IMR-90 (cell line): Measurements from ENCODE around the gene GRAMD1A. TPM values are rescaled to one million over a fixed set of nuclear protein-coding genes. Genes with fewer than 3 reads are reported as not detected.

Experiments
- ATAC-seq: fragments of 200-7000 bp; cut with Tn5 transposase; 2 replicates; pipeline ENCODE4 v1.9.1; 2020; ENCODE audit warnings: low read depth, mild to moderate bottlenecking, moderate library complexity
- BruUV-seq: library from RNA; stranded (reverse); fragments of 400-500 nt; replicated peaks from 2 replicates; lab custom pipeline; 2021; lab: Mats Ljungman, UMichigan
- CTCF ChIA-PET: fragments of 300-600 bp; formaldehyde crosslinking; extraction: SDS; loops from one replicate; lab custom pipeline; 2021; ENCODE audit warnings: antibody characterized with exemption; lab: Yijun Ruan, JAX
- POLR2A ChIA-PET: fragments of 300-600 bp; sonication (Branson Sonifier 250); formaldehyde crosslinking; loops from one replicate; lab custom pipeline; 2022; ENCODE audit warnings: antibody characterized with exemption; ENCODE audit not compliant: unreplicated experiment; lab: Charles Lee
- DNase-seq: peaks from one replicate; pipeline ENCODE4 v3.0.0; 2013
- H2AFZ ChIP-seq: replicated peaks from 2 replicates; pipeline ENCODE3; 2013; ENCODE audit warnings: low read length, mild to moderate bottlenecking; ENCODE audit not compliant: poor library complexity
- H2AK5ac ChIP-seq: 2 replicates; pipeline ENCODE4 v1.6.1; 2013; ENCODE audit warnings: low read depth, low read length, inconsistent platforms
- H2AK9ac ChIP-seq: replicated peaks from 2 replicates; pipeline ENCODE3; 2013; ENCODE audit warnings: mild to moderate bottlenecking, low read depth, low read length, moderate library complexity; ENCODE audit not compliant: poor library complexity
- H2BK120ac ChIP-seq: 2 replicates; pipeline ENCODE4 v1.6.1; 2013; ENCODE audit warnings: low read depth, low read length, inconsistent platforms
- H2BK15ac ChIP-seq: 3 replicates; pipeline ENCODE4 v1.6.1; 2013; ENCODE audit warnings: low read depth, low read length, inconsistent platforms
- H2BK20ac ChIP-seq: 2 replicates; pipeline ENCODE4 v1.6.1; 2013; ENCODE audit warnings: low read depth, mild to moderate bottlenecking, inconsistent platforms, low read length, moderate library complexity
- H2BK5ac ChIP-seq: 2 replicates; pipeline ENCODE4 v1.6.1; 2013; ENCODE audit warnings: mild to moderate bottlenecking, low read depth, low read length, inconsistent platforms; ENCODE audit not compliant: poor library complexity, severe bottlenecking
- H3K14ac ChIP-seq: replicated peaks from 2 replicates; pipeline ENCODE4 v1.6.1; 2013; ENCODE audit warnings: low read depth, low read length, inconsistent platforms
- H3K18ac ChIP-seq: 2 replicates; pipeline ENCODE4 v1.6.1; 2013; ENCODE audit warnings: low read depth, low read length, control low read depth
- H3K23ac ChIP-seq: 2 replicates; pipeline ENCODE4 v1.6.1; 2013; ENCODE audit warnings: low read depth, low read length, inconsistent platforms
- H3K27ac ChIP-seq: 2 replicates; pipeline ENCODE4 v1.5.1; 2013; ENCODE audit warnings: mild to moderate bottlenecking, control low read depth, low read length; ENCODE audit not compliant: insufficient read depth
- H3K27me3 ChIP-seq: 2 replicates; pipeline ENCODE4 v1.6.1; 2013; ENCODE audit warnings: low read length; ENCODE audit not compliant: control insufficient read depth, insufficient read depth
- H3K36me3 ChIP-seq: 2 replicates; pipeline ENCODE4 v1.6.1; 2013; ENCODE audit warnings: low read length, mixed read lengths; ENCODE audit not compliant: control insufficient read depth, insufficient read depth
- H3K4ac ChIP-seq: 2 replicates; pipeline ENCODE4 v1.6.1; 2013; ENCODE audit warnings: low read depth, low read length, inconsistent platforms
- H3K4me1 ChIP-seq: 2 replicates; pipeline ENCODE4 v1.6.1; 2013; ENCODE audit warnings: low read length, mixed read lengths; ENCODE audit not compliant: control insufficient read depth, insufficient read depth
- H3K4me2 ChIP-seq: 2 replicates; pipeline ENCODE4 v1.6.1; 2013; ENCODE audit warnings: low read depth, mild to moderate bottlenecking, control low read depth, low read length, moderate library complexity
- H3K4me3 ChIP-seq: 2 replicates; pipeline ENCODE4 v1.5.1; 2013; ENCODE audit warnings: low read depth, mild to moderate bottlenecking, control low read depth, low read length, moderate library complexity; ENCODE audit not compliant: insufficient read depth
- H3K56ac ChIP-seq: 2 replicates; pipeline ENCODE4 v1.6.1; 2013; ENCODE audit warnings: low read length, inconsistent platforms; ENCODE audit not compliant: insufficient read depth; ENCODE audit errors: extremely low read depth
- H3K79me1 ChIP-seq, 2 experiments: 2 replicates each; pipeline ENCODE4 v1.6.1; 2013; ENCODE audit warnings: low read length in 2 of 2, inconsistent platforms in 1 of 2, low read depth in 1 of 2
- H3K9ac ChIP-seq: 2 replicates; pipeline ENCODE4 v1.6.1; 2013; ENCODE audit warnings: low read depth, low read length, control low read depth
- H3K9me1 ChIP-seq: 2 replicates; pipeline ENCODE4 v1.6.1; 2013; ENCODE audit warnings: low read length, inconsistent platforms; ENCODE audit not compliant: insufficient read depth
- H3K9me3 ChIP-seq: 2 replicates; pipeline ENCODE4 v1.6.1; 2013; ENCODE audit warnings: low read length; ENCODE audit not compliant: control insufficient read depth, insufficient read depth
- H4K20me1 ChIP-seq: 2 replicates; pipeline ENCODE4 v1.6.1; 2013; ENCODE audit warnings: low read length, inconsistent platforms; ENCODE audit not compliant: insufficient read depth
- H4K5ac ChIP-seq: 2 replicates; pipeline ENCODE4 v1.6.1; 2013; ENCODE audit warnings: mild to moderate bottlenecking, low read depth, low read length, control low read depth
- H4K8ac ChIP-seq, 2 experiments: 2 replicates each; pipeline ENCODE4 v1.6.1; 2013; ENCODE audit warnings: low read depth in 2 of 2, low read length in 2 of 2, control low read depth in 1 of 2, inconsistent platforms in 1 of 2
- H4K91ac ChIP-seq: 2 replicates; pipeline ENCODE4 v1.6.1; 2013; ENCODE audit warnings: low read depth, low read length, inconsistent platforms; ENCODE audit not compliant: insufficient read depth
- BHLHE40 ChIP-seq: fragments of 150-350 bp; IDR thresholded peaks from 2 replicates; pipeline ENCODE4 v1.6.1; 2016; ENCODE audit warnings: mild to moderate bottlenecking, low read depth, low read length
- CEBPB ChIP-seq: IDR thresholded peaks from 2 replicates; pipeline ENCODE4 v1.6.1; 2012; ENCODE audit warnings: low read depth, low read length, improper control_type of control experiment
- CHD1 ChIP-seq: IDR thresholded peaks from 2 replicates; pipeline ENCODE4 v1.6.1; 2012; ENCODE audit warnings: low read depth, low read length, improper control_type of control experiment
- CTCF ChIP-seq: conservative IDR thresholded peaks from 2 replicates; pipeline ENCODE4 v1.5.1; 2012; ENCODE audit warnings: mild to moderate bottlenecking, low read depth, low read length, improper control_type of control experiment
- ELK1 ChIP-seq: fragments of 150-350 bp; IDR thresholded peaks from 2 replicates; pipeline ENCODE4 v1.6.1; 2016; ENCODE audit warnings: low read depth, mild to moderate bottlenecking, low read length, moderate library complexity, borderline replicate concordance
- FOS ChIP-seq: fragments of 150-350 bp; IDR thresholded peaks from 2 replicates; pipeline ENCODE4 v1.6.1; 2016; ENCODE audit warnings: low read depth, low read length
- MAFK ChIP-seq: IDR thresholded peaks from 2 replicates; pipeline ENCODE4 v1.6.1; 2012; ENCODE audit warnings: low read depth, low read length, improper control_type of control experiment
- SMC3 ChIP-seq: fragments of 150-350 bp; IDR thresholded peaks from 2 replicates; pipeline ENCODE4 v1.6.1; 2016; ENCODE audit warnings: low read depth, mild to moderate bottlenecking, antibody characterized with exemption, low read length, moderate library complexity
- USF2 ChIP-seq: fragments of 150-350 bp; IDR thresholded peaks from 2 replicates; pipeline ENCODE4 v1.6.1; 2017; ENCODE audit warnings: mild to moderate bottlenecking, antibody characterized with exemption, low read length, low read depth
- WGBS, 2 experiments: methylation state at CpG; one replicate each; pipeline versions ENCODE4 v1.1.5 to v1.1.7; 2013; ENCODE audit warnings: missing lambda C conversion rate in 2 of 2; ENCODE audit not compliant: insufficient read length in 1 of 2; ENCODE audit errors: extremely low coverage in 2 of 2; 5-methylcytosine and 5-hydroxymethylcytosine counted together
- dilution Hi-C: fragments of 300-500 bp; cut with HindIII; formaldehyde crosslinking; loops from one replicate; pipeline ENCODE4 v1.14.3; 2018; ENCODE audit warnings: low sequenced_read_pairs; ENCODE audit not compliant: unreplicated experiment
- in situ Hi-C: fragments of 300-500 bp; cut with MboI; formaldehyde crosslinking; loops from 3 replicates; pipeline ENCODE4 v1.14.3; 2019; ENCODE audit warnings: low sequenced_read_pairs, inconsistent platforms, mixed read lengths
- intact Hi-C: fragments of 100-400 bp; cut with micrococcal nuclease; formaldehyde crosslinking; loops from 2 replicates; pipeline ENCODE4 v1.10.0; 2022
- polyA plus RNA-seq, 3 experiments: library from polyadenylated mRNA; depleted of rRNA; stranded (reverse); fragments of >200 nt; gene quantifications; 2 replicates each; pipeline ENCODE4 v1.2.3, GENCODE V29; 2012; ENCODE audit warnings: low replicate concordance in 1 of 3
- total RNA-seq: library from RNA; depleted of rRNA; stranded (reverse); fragments of >200 nt; gene quantifications from 2 replicates; pipeline ENCODE4 v1.2.3, GENCODE V29; 2012

Gene GRAMD1A
- total and polyA plus RNA-seq, 2 of the 4 experiments (the other 2 are of a cell fraction): 11.1 to 63.0 TPM

GRCh38 chr19:35006342-35006998 lies 6.3 kb downstream of the GRAMD1A start:
- Histone ChIP-seq H2AK5ac (peak overlapping the region; percentile 85), H3K18ac (peak overlapping the region; percentile 0; the same call in 1 of the 2 replicates), H4K8ac (peak overlapping the region; percentile 2 to 55; a peak in 2 of 4 replicates), H3K36me3 (peaks cover 38% of the 10 kb centered on the region), H3K79me1 (peaks cover 22 to 77% of the 10 kb centered on the region in 2 experiments), H3K4me2 (peak overlapping the region; percentile 1; the same call in 1 of the 2 replicates), H3K4me3 (no peak overlapping the region), H3K14ac (peak overlapping the region; percentile 16), H2BK5ac (peak overlapping the region; percentile 79), H2BK15ac (no peak overlapping the region), H3K4ac (peak overlapping the region; percentile 74), H3K27ac (peak overlapping the region; percentile 48), H3K56ac (no peak overlapping the region), H2BK120ac (peak overlapping the region; percentile 24), H3K4me1 (peaks cover 18% of the 10 kb centered on the region), H4K5ac (peak overlapping the region; percentile 39; the same call in 1 of the 2 replicates), H3K23ac (peak overlapping the region; percentile 48; the same call in 1 of the 2 replicates), H4K91ac (peak overlapping the region; percentile 36), H2AFZ (no peak overlapping the region), H2BK20ac (peak overlapping the region; percentile 38; the same call in 1 of the 2 replicates), H4K20me1 (peaks cover 56% of the 10 kb centered on the region), H3K9me1 (peaks cover 23% of the 10 kb centered on the region), H3K9ac (no peak overlapping the region), H2AK9ac (peak overlapping the region; percentile 83), H3K9me3 (no peaks in the 10 kb centered on the region), H3K27me3 (no peaks in the 10 kb centered on the region)
- CTCF ChIA-PET: no interaction called here
- intact Hi-C loops: no loop called here
- in situ Hi-C loops: no loop called here
- peak; percentile 84 for TF ChIP-seq CEBPB
- peak; percentile 43; the same call in 1 of the 2 replicates for TF ChIP-seq FOS
- TF ChIP-seq CHD1: no peak
- no peak for TF ChIP-seq USF2
- no peak for TF ChIP-seq ELK1
- no peak for TF ChIP-seq MAFK
- TF ChIP-seq SMC3: no peak
- no peak for TF ChIP-seq BHLHE40
- TF ChIP-seq CTCF: no peak
- BruUV-seq: no TSS peak
- ATAC-seq (peak; percentile 74), DNase-seq (peak; percentile 77)
- dilution Hi-C loops: no loop called here
- POLR2A ChIA-PET: no interaction called here
- 80% methylated on average over 7 of the region's 15 CpGs; no CpG with 5 or more reads in 1 of the 2 experiments for whole genome bisulfite sequencing, 2 experiments
